OCI-LY1 (cell line): Measurements from ENCODE around the gene OR2H2.

Source experiments
- H2AFZ ChIP-seq: fragments of 200-600 bp; sonication (generic), shearing (Covaris generic); 2 replicates; pipeline ENCODE4 v1.6.0; 2014; ENCODE audit warnings: antibody characterized with exemption, mild to moderate bottlenecking, low read length
- H3F3A ChIP-seq: fragments of 200-600 bp; sonication (generic), shearing (Covaris generic); 2 replicates; pipeline ENCODE4 v1.6.0; 2014; ENCODE audit warnings: mild to moderate bottlenecking, antibody characterized with exemption, low read length, moderate library complexity; ENCODE audit not compliant: insufficient read depth
- H3K27ac ChIP-seq: fragments of 200-600 bp; sonication (generic); 2 replicates; pipeline ENCODE4 v1.5.1; 2014; ENCODE audit warnings: low read length, mixed run types, mild to moderate bottlenecking, low read depth; ENCODE audit not compliant: poor library complexity, severe bottlenecking
- H3K27me3 ChIP-seq: fragments of 200-600 bp; sonication (generic); 2 replicates; pipeline ENCODE4 v1.6.0; 2014; ENCODE audit warnings: antibody characterized with exemption, mild to moderate bottlenecking, low read length, moderate library complexity; ENCODE audit not compliant: insufficient read depth
- H3K36me3 ChIP-seq: fragments of 200-600 bp; sonication (generic); 2 replicates; pipeline ENCODE4 v1.6.1; 2014; ENCODE audit warnings: mild to moderate bottlenecking, antibody characterized with exemption, low read length, moderate library complexity, mixed read lengths; ENCODE audit not compliant: insufficient read depth
- H3K4me1 ChIP-seq: fragments of 200-600 bp; sonication (generic); 2 replicates; pipeline ENCODE4 v1.5.1; 2014; ENCODE audit warnings: mild to moderate bottlenecking, low read length, moderate library complexity; ENCODE audit not compliant: insufficient read depth, severe bottlenecking
- H3K4me2 ChIP-seq: fragments of 200-600 bp; sonication (generic), shearing (Covaris generic); 2 replicates; pipeline ENCODE4 v1.6.1; 2014; ENCODE audit warnings: low read length
- H3K4me3 ChIP-seq: fragments of 200-600 bp; sonication (generic); 2 replicates; pipeline ENCODE4 v1.5.1; 2014; ENCODE audit warnings: low read length, low read depth, mild to moderate bottlenecking, mixed read lengths; ENCODE audit not compliant: poor library complexity, severe bottlenecking
- H3K79me2 ChIP-seq: fragments of 200-600 bp; shearing (Covaris generic); 2 replicates; pipeline ENCODE4 v1.6.1; 2016; ENCODE audit warnings: mixed run types, low read length, mixed read lengths; ENCODE audit not compliant: insufficient read depth
- H3K9ac ChIP-seq: fragments of 200-600 bp; sonication (generic), shearing (Covaris generic); 2 replicates; pipeline ENCODE4 v1.6.1; 2014; ENCODE audit warnings: mild to moderate bottlenecking, low read length, mixed read lengths
- H3K9me2 ChIP-seq: fragments of 200-600 bp; sonication (generic), shearing (Covaris generic); 2 replicates; pipeline ENCODE4 v1.6.1; 2014; ENCODE audit warnings: low read depth, mild to moderate bottlenecking, low read length, mixed read lengths
- H3K9me3 ChIP-seq: fragments of 200-600 bp; shearing (Covaris generic); 2 replicates; pipeline ENCODE4 v1.6.1; 2014; ENCODE audit warnings: low read length, mixed read lengths
- H4K20me1 ChIP-seq: fragments of 200-600 bp; sonication (generic), shearing (Covaris generic); 2 replicates; pipeline ENCODE4 v1.6.0; 2016; ENCODE audit warnings: mild to moderate bottlenecking, low read length; ENCODE audit not compliant: insufficient read depth
- CTCF ChIP-seq: fragments of 200-600 bp; sonication (generic), shearing (Covaris generic); IDR thresholded peaks from 2 replicates; pipeline ENCODE4 v1.5.1; 2017; ENCODE audit warnings: mild to moderate bottlenecking, antibody characterized with exemption, low read length, moderate library complexity, mixed read lengths
- EZH2 ChIP-seq: fragments of 200-600 bp; sonication (generic), shearing (Covaris generic); IDR thresholded peaks from 2 replicates; pipeline ENCODE4 v1.8.0; 2017; ENCODE audit warnings: borderline replicate concordance, mixed run types, mild to moderate bottlenecking, antibody characterized with exemption, low read length, moderate library complexity, mixed read lengths

Gene OR2H2

GRCh38 chr6:29619578-29620160 is 34.7 kb downstream of the OR2H2 start:
- Histone ChIP-seq H3K36me3 (no peaks in the 10 kb centered on the region), H3K27ac (no peak overlapping the region), H3K4me2 (no peak overlapping the region), H3K9me3 (no peaks in the 10 kb centered on the region), H3K9ac (no peak overlapping the region), H4K20me1 (no peaks in the 10 kb centered on the region), H3K4me1 (no peaks in the 10 kb centered on the region), H2AFZ (no peak overlapping the region), H3K79me2 (no peaks in the 10 kb centered on the region), H3K9me2 (no peaks in the 10 kb centered on the region), H3K4me3 (no peak overlapping the region), H3F3A (no peaks in the 10 kb centered on the region), H3K27me3 (no peaks in the 10 kb centered on the region)
- TF ChIP-seq EZH2, result no peak
- TF ChIP-seq CTCF, result no peak

GRCh38 chr6:29620630-29621029 is 35.7 kb downstream of the OR2H2 start:
- no peak overlapping the region for H3K4me3 ChIP-seq
- TF ChIP-seq CTCF (no peak), EZH2 (no peak)
- H3K4me1 ChIP-seq, result no peaks in the 10 kb centered on the region
- no peaks in the 10 kb centered on the region for H3K79me2 ChIP-seq
- H3K9me3 ChIP-seq, result no peaks in the 10 kb centered on the region
- no peaks in the 10 kb centered on the region for H4K20me1 ChIP-seq
- H3K36me3 ChIP-seq, result no peaks in the 10 kb centered on the region
- H3K27ac ChIP-seq, result no peak overlapping the region
- H3K9me2 ChIP-seq, result no peaks in the 10 kb centered on the region
- H3F3A ChIP-seq, result no peaks in the 10 kb centered on the region
- no peak overlapping the region for H2AFZ ChIP-seq
- no peak overlapping the region for H3K4me2 ChIP-seq
- no peaks in the 10 kb centered on the region for H3K27me3 ChIP-seq
- no peak overlapping the region for H3K9ac ChIP-seq

GRCh38 chr6:29624520-29624961 is 39.6 kb downstream of the OR2H2 start:
- Histone ChIP-seq H4K20me1 (no peaks in the 10 kb centered on the region), H2AFZ (no peak overlapping the region), H3K9me3 (no peaks in the 10 kb centered on the region), H3K9ac (no peak overlapping the region), H3K4me1 (peaks cover 11% of the 10 kb centered on the region), H3K27me3 (no peaks in the 10 kb centered on the region), H3K79me2 (no peaks in the 10 kb centered on the region), H3K9me2 (no peaks in the 10 kb centered on the region), H3K4me3 (no peak overlapping the region), H3K27ac (no peak overlapping the region), H3K4me2 (no peak overlapping the region), H3F3A (no peaks in the 10 kb centered on the region), H3K36me3 (no peaks in the 10 kb centered on the region)
- no peak for TF ChIP-seq CTCF
- no peak for TF ChIP-seq EZH2
